HCT116 (cell line): ENCODE measurements around the gene MYH14. TPM values are rescaled to one million over a fixed set of nuclear protein-coding genes. Genes with fewer than 3 reads are reported as not detected.

Source experiments
- ATAC-seq: fragments of 200-7000 bp; cut with Tn5 transposase; 2 replicates; pipeline ENCODE4 v1.9.1; 2020; ENCODE audit warnings: mild to moderate bottlenecking, moderate library complexity
- BruUV-seq: library from RNA; stranded (reverse); fragments of 400-500 nt; replicated peaks from 2 replicates; lab custom pipeline; 2021; lab: Mats Ljungman, UMichigan
- CTCF ChIA-PET: fragments of 300-600 bp; sonication (Branson Sonifier 250); formaldehyde crosslinking; loops from one replicate; lab custom pipeline; 2021; ENCODE audit warnings: antibody characterized with exemption; lab: Charles Lee
- POLR2A ChIA-PET: fragments of 300-600, 350-600 bp; sonication (Branson Sonifier 250); formaldehyde crosslinking; loops from one replicate; lab custom pipeline; 2021; ENCODE audit warnings: antibody characterized with exemption; lab: Charles Lee
- RAD21 ChIA-PET, 2 experiments: fragments of 300-600 bp; sonication (Branson Sonifier 250); formaldehyde crosslinking; loops; one replicate each; lab custom pipeline; 2023; ENCODE audit warnings: low total read pairs in 2 of 2; ENCODE audit not compliant: uncharacterized antibody in 2 of 2, unreplicated experiment in 2 of 2, low non-redundant PET in 1 of 2; lab: Charles Lee
- DNase-seq: peaks from one replicate; pipeline ENCODE4 v3.0.0-alpha.2; 2010; ENCODE audit warnings: low read depth, low spot score
- H2AFZ ChIP-seq: fragments of 200-600 bp; shearing (Covaris generic), sonication (generic); 2 replicates; pipeline ENCODE4 v1.6.1; 2017; ENCODE audit warnings: low read depth, mixed run types, mixed read lengths, antibody characterized with exemption, low read length; ENCODE audit not compliant: poor library complexity, severe bottlenecking
- H3K27ac ChIP-seq: 2 replicates; pipeline ENCODE4 v1.5.1; 2012; ENCODE audit warnings: low read depth, low read length
- H3K27me3 ChIP-seq: fragments of 200-600 bp; sonication (generic); 2 replicates; pipeline ENCODE4 v1.6.1; 2016; ENCODE audit warnings: mixed run types, low read length, mixed read lengths; ENCODE audit not compliant: insufficient read depth
- H3K36me3 ChIP-seq, 2 experiments: fragments of 200-500 bp in 1 of 2; fragments of 200-600 bp in 1 of 2; sonication (Bioruptor generic) in 1 of 2; sonication (generic) in 1 of 2; 2 replicates each; pipeline versions ENCODE4 v1.5.1 to v1.6.1; 2014 to 2016; ENCODE audit warnings: low read length in 2 of 2, inconsistent platforms in 1 of 2, mixed read lengths in 1 of 2, mixed run types in 1 of 2; ENCODE audit not compliant: insufficient read depth in 2 of 2, control insufficient read depth in 1 of 2
- H3K4me1 ChIP-seq, 2 experiments: fragments of 200-600 bp in 1 of 2; sonication (generic) in 1 of 2; 2 replicates each; pipeline versions ENCODE4 v1.5.1 to v1.6.1; 2012 to 2017; ENCODE audit warnings: low read length in 2 of 2, inconsistent platforms in 1 of 2, mild to moderate bottlenecking in 1 of 2, mixed read lengths in 1 of 2, mixed run types in 1 of 2, moderate library complexity in 1 of 2; ENCODE audit not compliant: insufficient read depth in 2 of 2, control insufficient read depth in 1 of 2
- H3K4me2 ChIP-seq: fragments of 200-600 bp; sonication (generic); 2 replicates; pipeline ENCODE4 v1.6.1; 2017; ENCODE audit warnings: mixed run types, low read length, mixed read lengths
- H3K4me3 ChIP-seq, 2 experiments: fragments of 200-600 bp in 1 of 2; sonication (generic) in 1 of 2; replicated peaks in 1 of 2; 2 replicates each; pipeline ENCODE4 v1.5.1; 2011 to 2016; ENCODE audit warnings: low read length in 2 of 2, control low read depth in 1 of 2, low read depth in 1 of 2, mild to moderate bottlenecking in 1 of 2, mixed read lengths in 1 of 2, mixed run types in 1 of 2
- H3K79me2 ChIP-seq: fragments of 200-600 bp; sonication (generic); 2 replicates; pipeline ENCODE4 v1.6.1; 2017; ENCODE audit warnings: mild to moderate bottlenecking, mixed run types, low read length, moderate library complexity, mixed read lengths; ENCODE audit not compliant: insufficient read depth
- H3K9ac ChIP-seq: fragments of 200-600 bp; sonication (generic); 2 replicates; pipeline ENCODE4 v1.6.1; 2016; ENCODE audit warnings: low read length, mixed read lengths
- H3K9me2 ChIP-seq: fragments of 200-600 bp; sonication (generic), shearing (Covaris generic); 2 replicates; pipeline ENCODE4 v1.6.1; 2017; ENCODE audit warnings: mixed run types, mild to moderate bottlenecking, moderate library complexity; ENCODE audit not compliant: insufficient read depth
- H3K9me3 ChIP-seq, 2 experiments: fragments of 200-500 bp in 1 of 2; fragments of 200-600 bp in 1 of 2; sonication (Bioruptor generic) in 1 of 2; sonication (generic) in 1 of 2; 2 replicates each; pipeline ENCODE4 v1.6.1; 2014 to 2017; ENCODE audit warnings: low read length in 2 of 2, mixed read lengths in 2 of 2, inconsistent platforms in 1 of 2, low read depth in 1 of 2, mild to moderate bottlenecking in 1 of 2, mixed run types in 1 of 2, moderate library complexity in 1 of 2; ENCODE audit not compliant: control insufficient read depth in 1 of 2, insufficient read depth in 1 of 2
- H4K20me1 ChIP-seq: fragments of 200-600 bp; sonication (generic), shearing (Covaris generic); 2 replicates; pipeline ENCODE4 v1.6.1; 2017; ENCODE audit warnings: mixed run types, mild to moderate bottlenecking, moderate library complexity; ENCODE audit not compliant: insufficient read depth
- ATF3 ChIP-seq: IDR thresholded peaks from 2 replicates; pipeline ENCODE4 v1.6.1; 2012
- CBX3 ChIP-seq: IDR thresholded peaks from 2 replicates; pipeline ENCODE4 v1.6.1; 2012; ENCODE audit warnings: low read depth
- CEBPB ChIP-seq: IDR thresholded peaks from 2 replicates; pipeline ENCODE4 v1.6.1; 2012; ENCODE audit warnings: low read depth
- CTCF ChIP-seq, 3 experiments: fragments of 200-600 bp in 1 of 3; sonication (generic) in 1 of 3; IDR thresholded peaks in 2 of 3; conservative IDR thresholded peaks in 1 of 3; 2 replicates each; pipeline ENCODE4 v1.5.1; 2012 to 2017; ENCODE audit warnings: low read depth in 2 of 3, low read length in 2 of 3, antibody characterized with exemption in 1 of 3, borderline replicate concordance in 1 of 3, control low read depth in 1 of 3, mild to moderate bottlenecking in 1 of 3, mixed read lengths in 1 of 3, mixed run types in 1 of 3, moderate library complexity in 1 of 3; ENCODE audit not compliant: insufficient read depth in 1 of 3
- RAD21 ChIP-seq: IDR thresholded peaks from 2 replicates; pipeline ENCODE4 v1.6.1; 2012; ENCODE audit warnings: low read depth, mild to moderate bottlenecking
- REST ChIP-seq: IDR thresholded peaks from 2 replicates; pipeline ENCODE4 v1.6.1; 2012; ENCODE audit warnings: low read depth
- SRF ChIP-seq: IDR thresholded peaks from 2 replicates; pipeline ENCODE4 v1.6.1; 2012; ENCODE audit warnings: low read depth
- YY1 ChIP-seq: IDR thresholded peaks from 2 replicates; pipeline ENCODE4 v1.6.1; 2011; ENCODE audit warnings: low read length, low read depth, moderate library complexity, mild to moderate bottlenecking; ENCODE audit not compliant: insufficient replicate concordance; ENCODE audit errors: extremely low read depth
- ZBTB33 ChIP-seq: IDR thresholded peaks from 2 replicates; pipeline ENCODE4 v1.6.1; 2011; ENCODE audit warnings: mild to moderate bottlenecking, low read length, moderate library complexity; ENCODE audit not compliant: insufficient replicate concordance; ENCODE audit errors: extremely low read depth
- intact Hi-C: fragments of 100-400 bp; cut with micrococcal nuclease; formaldehyde crosslinking; loops from 2 replicates; pipeline ENCODE4 v1.10.0; 2022
- total RNA-seq: library from RNA; stranded (reverse); gene quantifications from one replicate; pipeline ENCODE4 v1.2.1, GENCODE V29; 2021; ENCODE audit not compliant: unreplicated experiment

Gene MYH14
- total RNA-seq, 1 experiment from 2014 or later: 60.1 TPM

GRCh38 chr19:50320051-50320450, 116.6 kb downstream of the MYH14 start:
- no peaks in the 10 kb centered on the region for H4K20me1 ChIP-seq
- POLR2A ChIA-PET: no interaction called here
- H3K4me3 ChIP-seq: no peak overlapping the region
- H3K9me3 ChIP-seq: no peaks in the 10 kb centered on the region
- no peak overlapping the region for H3K9ac ChIP-seq
- H3K27ac ChIP-seq: no peak overlapping the region
- H3K36me3 ChIP-seq: peaks cover 2 to 6% of the 10 kb centered on the region in 2 experiments; a peak in 2 of 4 replicates
- DNase-seq: no peak
- ATAC-seq: no peak
- no TSS peak for BruUV-seq
- H3K4me2 ChIP-seq: no peak overlapping the region
- no peaks in the 10 kb centered on the region for H3K27me3 ChIP-seq
- TF ChIP-seq SRF (no peak), YY1 (no peak), REST (no peak), ZBTB33 (no peak), CBX3 (no peak), RAD21 (no peak), CEBPB (no peak), ATF3 (no peak), CTCF (IDR thresholded peaks at IDR 0.05 in 2 of 3, conservative IDR thresholded peaks at IDR 0.05 in 1 of 3; ENCODE audit: borderline replicate concordance in 1 of 3, insufficient read depth in 1 of 3, low read depth in 2 of 3, low read length in 2 of 3) (no peak)
- CTCF ChIA-PET: no interaction called here
- H2AFZ ChIP-seq: no peak overlapping the region
- H3K9me2 ChIP-seq: no peaks in the 10 kb centered on the region
- intact Hi-C loops: no loop called here
- H3K79me2 ChIP-seq: no peaks in the 10 kb centered on the region; the same call in 1 of the 2 replicates
- RAD21 ChIA-PET: interaction anchor here in 1 of 2 experiments (0.6 kb wide), 1 partner anchor 13 kb away, joined by 9 read pairs; no protein-coding TSS in a partner anchor
- peaks cover under 1 to 2% of the 10 kb centered on the region in 2 experiments; a peak in 2 of 4 replicates for H3K4me1 ChIP-seq
